ENCODE measurements around the gene QKI. TPM values are rescaled to one million over a fixed set of nuclear protein-coding genes. Genes with fewer than 3 reads are reported as not detected.
"Not testable (repeated sequence)": the region's sequence is repeated elsewhere in the genome, so short reads cannot be mapped to it uniquely, and the experiment has no call there.

QKI gene
- polyA plus RNA-seq (2014; cell fraction: cytosol; rRNA removed), result 42.2 and 62.3 TPM in 2 replicates
- 20.7 and 39.8 TPM in 2 replicates for polyA plus RNA-seq (2014; cell fraction: nucleus; rRNA removed)

DNA sequence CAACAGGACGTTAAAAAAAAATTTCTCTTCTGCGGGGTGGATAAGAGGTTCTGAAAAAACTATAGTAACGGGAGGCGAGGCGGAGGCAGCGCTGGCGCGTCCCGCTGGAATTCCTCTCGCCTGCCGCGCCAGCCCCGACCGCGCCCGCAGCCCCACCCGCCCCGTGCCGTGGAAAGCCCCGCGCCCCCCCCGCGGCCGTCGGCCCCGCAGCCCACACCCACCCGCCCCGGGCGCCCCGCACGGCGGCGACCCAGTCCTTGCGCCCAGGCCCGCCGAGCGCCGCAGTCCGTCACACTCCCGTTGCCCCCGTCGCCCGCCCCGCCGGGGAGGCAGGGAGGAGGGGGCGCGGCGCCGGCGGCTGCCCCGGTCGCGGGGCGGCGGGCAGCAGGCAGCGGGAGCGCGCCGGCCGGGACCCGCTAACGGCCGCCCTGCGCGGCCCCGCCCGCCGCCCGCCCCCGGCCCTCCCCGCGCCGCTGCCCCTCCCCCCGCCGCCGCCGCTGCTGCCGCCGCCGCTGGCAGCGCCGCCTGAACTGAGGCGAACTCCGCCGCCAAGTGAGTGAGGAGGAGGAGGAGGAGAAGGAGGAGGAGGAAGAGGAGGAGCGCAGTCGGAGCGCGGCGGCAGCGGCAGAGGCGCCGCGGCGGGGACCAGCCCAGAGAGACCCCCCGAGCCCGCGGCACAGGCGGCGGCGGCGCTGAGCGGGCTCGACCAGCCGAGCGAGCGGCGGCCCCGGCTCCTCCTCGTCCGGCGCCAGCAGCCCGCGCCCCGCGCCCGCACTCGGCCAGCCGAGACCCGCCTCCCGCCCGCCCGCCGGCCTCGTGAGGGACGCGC lies at the start of gene QKI:
Gene QKI, plus strand, starts transcription at position 602 of the 829 bp plus-strand sequence. CDS start 476 bp downstream, outside the sequence.
- peak; percentile 75 for DNase-seq (ENCODE audit: low spot score)

GRCh38 chr6:163366288-163366687 lies 48.2 kb upstream of the QKI start:
- no peak for DNase-seq (ENCODE audit: low spot score)

- DNase-seq (ENCODE audit: low spot score), result no peak
Measured at GRCh38 chr6:163367497-163368183, 46.9 kb upstream of the QKI start.

DNA sequence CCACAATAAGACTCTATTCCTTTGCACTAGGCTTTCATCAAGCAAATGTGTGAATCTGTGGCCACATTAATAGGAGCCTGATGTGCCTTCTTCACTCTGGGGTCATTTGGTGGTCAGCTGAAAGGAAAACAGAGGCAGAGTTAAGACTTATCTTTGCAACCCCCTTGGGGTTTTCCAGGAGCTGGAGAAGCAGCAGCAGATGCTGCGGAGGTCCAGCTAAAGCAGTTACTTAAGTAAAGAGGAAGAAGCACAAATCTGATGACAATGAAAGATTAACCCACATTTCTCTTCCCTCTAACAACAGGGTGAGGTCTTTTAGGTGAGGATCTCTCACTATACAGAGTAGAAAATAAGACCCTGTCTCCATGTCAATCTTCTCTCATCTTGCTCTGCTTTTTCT lies 45.4 kb upstream of the QKI start:
- peak; percentile 59 for DNase-seq (ENCODE audit: low spot score)

GRCh38 chr6:163369628-163370365 lies 44.7 kb upstream of the QKI start:
- no peak for DNase-seq (ENCODE audit: low spot score)

DNA sequence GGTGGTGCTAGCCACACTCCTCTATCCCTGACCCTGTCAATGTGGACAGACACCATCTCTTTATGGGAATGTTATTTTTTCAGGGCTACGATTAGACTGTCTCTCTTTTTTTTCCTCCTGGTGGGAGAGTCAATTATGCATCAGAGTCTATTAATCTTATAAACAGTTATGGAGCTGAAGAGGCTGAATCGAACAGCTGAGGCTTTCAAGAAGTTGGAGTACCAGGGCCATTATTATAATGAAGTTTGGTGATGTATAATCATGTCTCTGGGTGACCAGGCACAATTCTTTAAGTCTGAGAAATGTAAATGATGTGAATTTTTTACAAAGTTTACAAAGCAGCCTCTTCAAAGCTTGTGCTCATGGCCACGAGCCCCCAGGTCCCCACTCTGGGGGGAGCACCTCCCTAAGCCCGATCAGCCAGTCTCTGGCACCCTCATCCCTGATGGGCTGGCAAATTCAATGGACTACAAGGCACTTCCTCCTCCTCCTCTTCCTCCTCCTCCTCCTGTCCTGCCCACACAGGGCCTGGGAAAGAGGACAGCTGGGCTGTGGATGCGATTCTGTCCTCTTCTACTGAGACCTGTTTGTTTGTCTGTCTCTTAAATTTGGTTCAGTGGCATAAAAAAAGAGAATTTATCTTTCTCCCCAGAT lies 43.9 kb upstream of the QKI start:
- DNase-seq (ENCODE audit: low spot score), result no peak

DNA sequence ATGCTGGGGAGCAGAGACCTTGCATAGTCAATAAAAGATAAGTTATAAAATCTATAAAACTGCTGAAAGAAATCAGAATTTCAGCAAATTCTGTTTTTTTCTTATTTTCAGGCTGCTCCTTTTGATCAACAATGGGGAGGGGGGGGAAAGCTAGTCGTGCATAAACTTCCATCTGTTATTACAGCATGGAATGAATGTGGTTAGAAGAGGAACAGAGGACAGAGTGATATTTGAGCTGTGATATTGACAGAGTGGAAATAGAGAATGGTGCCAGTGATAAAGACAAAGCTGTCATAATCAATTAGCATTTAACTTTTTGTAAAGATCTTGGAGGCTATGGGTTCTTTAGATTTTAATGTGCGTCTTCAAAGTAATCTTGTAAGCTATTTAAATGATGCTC lies 43.4 kb upstream of the QKI start:
- DNase-seq (ENCODE audit: low spot score), result no peak

DNA sequence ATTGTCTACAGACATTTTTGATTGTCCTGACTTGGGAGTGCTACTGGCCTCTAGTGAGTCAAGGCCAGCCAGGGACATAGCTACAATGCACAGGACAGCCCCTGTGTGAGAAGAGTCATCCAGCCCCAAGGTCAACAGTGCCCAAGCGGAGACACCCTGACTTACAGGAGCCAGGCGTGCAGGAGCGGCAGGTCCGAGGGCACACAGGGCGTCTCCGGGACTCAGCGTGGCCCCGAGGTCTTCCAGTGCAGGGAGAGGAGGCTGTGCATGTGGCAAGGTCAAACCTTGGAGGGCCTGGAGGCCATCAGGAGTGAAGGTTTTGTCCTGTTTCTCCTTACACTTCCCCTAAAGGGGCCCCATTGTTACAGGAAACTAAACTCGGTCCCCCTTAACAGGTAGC lies 41.3 kb upstream of the QKI start:
- DNase-seq (ENCODE audit: low spot score), result no peak

DNA sequence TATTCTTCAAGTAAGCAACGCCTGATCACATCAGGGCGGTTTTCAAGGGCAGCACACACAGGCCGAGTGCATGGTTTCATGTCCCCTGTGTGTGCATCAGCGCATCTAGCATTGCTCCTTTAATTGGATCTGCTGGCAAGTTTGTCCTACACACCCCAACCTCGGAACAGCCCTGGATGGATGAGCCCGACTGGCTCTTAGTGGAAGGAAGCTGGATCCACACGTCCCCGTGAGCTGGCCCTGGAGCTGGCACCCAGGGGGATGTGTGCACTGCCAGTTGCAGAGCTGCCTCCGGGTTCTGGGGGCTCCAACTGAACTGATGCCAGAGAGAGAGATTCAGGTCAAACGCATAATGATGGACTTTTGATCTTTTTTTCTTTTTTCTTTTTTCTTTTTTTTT lies 39.2 kb upstream of the QKI start:
- no peak for DNase-seq (ENCODE audit: low spot score)

GRCh38 chr6:163376187-163376586 lies 38.3 kb upstream of the QKI start:
- DNase-seq (ENCODE audit: low spot score), result no peak

DNA sequence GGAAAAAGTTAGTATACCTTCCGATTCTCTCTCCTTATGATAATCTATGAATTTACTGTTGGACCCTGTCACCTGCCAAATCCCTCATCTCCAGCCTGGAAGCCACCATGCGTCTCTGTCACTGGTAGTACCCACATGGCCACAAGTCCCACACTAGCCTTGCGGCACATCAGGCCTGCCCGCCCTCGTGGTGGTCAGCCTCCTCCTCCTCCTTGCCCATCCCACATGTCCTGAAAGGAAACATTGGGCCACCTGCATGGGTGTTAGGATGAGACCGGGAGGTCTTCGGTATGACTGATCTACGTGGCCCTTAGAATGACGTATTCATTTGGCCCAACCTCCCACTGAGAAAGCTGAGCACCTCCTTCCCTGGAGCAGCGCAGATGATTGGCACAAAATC lies 37.0 kb upstream of the QKI start:
- no peak for DNase-seq (ENCODE audit: low spot score)

GRCh38 chr6:163380216-163380615 lies 34.3 kb upstream of the QKI start:
- no peak for DNase-seq (ENCODE audit: low spot score)

- no peak for DNase-seq (ENCODE audit: low spot score)
Measured at GRCh38 chr6:163381118-163381756, 33.3 kb upstream of the QKI start.

DNA sequence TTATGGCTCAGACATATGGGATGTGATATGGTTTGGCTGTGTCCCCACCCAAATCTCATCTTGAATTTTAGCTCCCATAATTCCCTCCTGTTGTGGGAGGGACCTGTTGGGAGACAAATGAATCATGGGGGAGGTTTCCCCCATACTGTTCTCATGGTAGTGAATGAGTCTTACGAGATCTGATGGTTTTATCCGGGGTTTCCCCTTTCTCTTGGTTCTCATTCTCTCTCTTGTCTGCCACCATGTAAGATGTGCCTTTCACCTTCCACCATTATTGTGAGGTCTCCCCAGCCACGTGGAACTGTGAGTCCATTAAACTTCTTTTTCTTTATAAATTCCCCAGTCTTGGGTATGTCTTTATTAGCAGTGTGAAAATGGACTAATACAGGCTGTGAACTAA lies 31.1 kb upstream of the QKI start:
- not testable (repeated sequence) for DNase-seq (ENCODE audit: low spot score)

- DNase-seq (ENCODE audit: low spot score), result no peak
Measured at GRCh38 chr6:163383912-163384311, 30.6 kb upstream of the QKI start.

DNA sequence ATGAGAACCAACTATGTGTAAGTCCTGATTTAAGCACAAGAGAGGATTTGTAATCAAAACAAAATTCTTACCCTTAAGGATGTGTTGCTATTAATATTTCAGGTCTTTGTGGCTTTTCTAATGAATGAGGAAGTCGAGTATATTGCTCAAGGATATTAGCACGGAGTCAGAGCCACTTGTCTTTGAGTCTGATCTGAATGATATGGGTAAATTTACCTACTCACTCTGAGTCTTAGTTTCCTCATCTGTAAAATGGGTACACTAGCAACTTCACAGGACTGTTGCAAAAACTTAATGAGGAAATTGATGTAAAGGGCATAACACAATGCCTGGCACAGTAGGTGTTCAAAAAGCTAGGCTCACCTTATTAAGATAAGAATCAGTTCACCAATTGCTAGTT lies 30.0 kb upstream of the QKI start:
- DNase-seq (ENCODE audit: low spot score), result no peak

DNA sequence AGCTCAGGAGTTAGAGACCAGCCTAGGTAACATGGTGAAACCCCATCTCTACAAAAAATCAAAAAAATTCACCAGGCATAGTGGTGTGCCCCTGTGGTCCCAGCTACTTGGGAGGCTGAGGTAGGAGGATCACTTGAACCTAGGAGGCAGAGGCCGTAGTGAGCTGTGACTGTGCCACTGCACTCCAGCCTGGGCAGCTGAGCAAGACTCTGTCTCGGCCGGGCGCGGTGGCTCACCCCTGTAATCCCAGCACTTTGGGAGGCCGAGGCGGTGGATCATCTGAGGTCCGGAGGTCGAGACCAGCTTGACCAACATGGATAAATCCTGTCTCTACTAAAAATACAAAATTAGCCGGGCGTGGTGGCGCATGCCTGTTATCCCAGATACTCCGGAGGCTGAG lies 29.0 kb upstream of the QKI start:
- not testable (repeated sequence) for DNase-seq (ENCODE audit: low spot score)

GRCh38 chr6:163386329-163386908 lies 28.1 kb upstream of the QKI start:
- DNase-seq (ENCODE audit: low spot score), result no peak

DNA sequence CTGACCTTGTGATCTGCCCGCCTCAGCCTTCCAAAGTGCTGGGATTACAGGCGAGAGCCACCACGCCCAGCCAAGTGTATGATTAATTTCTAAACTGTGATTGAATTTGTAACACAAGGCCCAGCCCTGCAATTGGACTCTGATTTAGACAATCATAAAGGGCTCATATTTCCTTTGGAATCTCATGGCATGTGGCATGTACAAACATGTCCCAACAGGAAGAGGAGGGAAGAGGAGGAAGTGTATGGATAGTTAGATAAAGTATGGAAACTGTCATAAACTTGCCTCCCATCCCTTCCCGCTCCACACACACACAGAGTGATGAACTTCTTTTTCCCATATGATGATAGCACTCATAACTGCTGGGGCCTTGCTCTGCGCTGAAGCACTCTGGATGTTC lies 27.2 kb upstream of the QKI start:
- DNase-seq (ENCODE audit: low spot score), result no peak

- no peak for DNase-seq (ENCODE audit: low spot score)
Measured at GRCh38 chr6:163389354-163389753, 25.2 kb upstream of the QKI start.

GRCh38 chr6:163390770-163391169 lies 23.7 kb upstream of the QKI start:
- no peak for DNase-seq (ENCODE audit: low spot score)
